ENCODE measurements around the gene RECK.
A peak's percentile ranks its signal among the peaks of the same experiment; 100 is the strongest.

RECK gene

DNA sequence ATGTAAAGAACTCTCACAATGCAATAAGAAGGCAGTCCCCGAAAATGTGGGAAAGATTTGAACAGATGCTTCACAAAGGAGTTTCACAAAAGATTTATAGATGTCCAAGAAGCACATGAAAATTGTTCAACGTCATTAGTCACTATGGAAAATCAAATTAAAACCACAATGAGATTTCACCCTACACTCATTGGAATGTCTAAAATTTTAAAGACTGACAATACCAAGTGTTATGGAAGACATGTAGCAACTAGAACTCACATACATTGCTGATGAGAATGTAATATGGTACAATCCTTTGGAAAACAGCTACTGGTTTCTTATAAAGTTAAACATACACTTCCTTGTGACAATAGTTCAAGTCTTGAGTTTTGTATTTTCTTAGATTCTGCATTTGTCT lies 11.0 kb upstream of the RECK start:
- no peak for ATAC-seq

DNA sequence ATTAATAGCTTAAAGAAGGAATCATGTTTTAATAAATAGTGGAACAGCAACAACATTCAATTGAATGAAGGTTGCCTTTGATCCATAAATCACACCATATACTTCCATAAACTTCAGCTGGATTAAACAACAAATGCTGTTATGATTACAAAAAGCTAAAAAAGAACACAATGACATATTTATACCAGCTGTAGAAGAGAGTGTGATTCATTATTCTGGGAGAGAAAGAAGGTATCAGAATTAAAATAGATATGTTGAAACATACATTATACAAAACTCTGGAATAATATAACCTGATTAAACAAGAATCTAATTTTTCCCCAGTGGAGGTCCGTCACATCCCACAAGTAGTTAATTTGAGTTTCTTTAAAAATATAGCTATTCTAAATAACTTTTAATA lies 7.5 kb upstream of the RECK start:
- ATAC-seq = no peak

DNA sequence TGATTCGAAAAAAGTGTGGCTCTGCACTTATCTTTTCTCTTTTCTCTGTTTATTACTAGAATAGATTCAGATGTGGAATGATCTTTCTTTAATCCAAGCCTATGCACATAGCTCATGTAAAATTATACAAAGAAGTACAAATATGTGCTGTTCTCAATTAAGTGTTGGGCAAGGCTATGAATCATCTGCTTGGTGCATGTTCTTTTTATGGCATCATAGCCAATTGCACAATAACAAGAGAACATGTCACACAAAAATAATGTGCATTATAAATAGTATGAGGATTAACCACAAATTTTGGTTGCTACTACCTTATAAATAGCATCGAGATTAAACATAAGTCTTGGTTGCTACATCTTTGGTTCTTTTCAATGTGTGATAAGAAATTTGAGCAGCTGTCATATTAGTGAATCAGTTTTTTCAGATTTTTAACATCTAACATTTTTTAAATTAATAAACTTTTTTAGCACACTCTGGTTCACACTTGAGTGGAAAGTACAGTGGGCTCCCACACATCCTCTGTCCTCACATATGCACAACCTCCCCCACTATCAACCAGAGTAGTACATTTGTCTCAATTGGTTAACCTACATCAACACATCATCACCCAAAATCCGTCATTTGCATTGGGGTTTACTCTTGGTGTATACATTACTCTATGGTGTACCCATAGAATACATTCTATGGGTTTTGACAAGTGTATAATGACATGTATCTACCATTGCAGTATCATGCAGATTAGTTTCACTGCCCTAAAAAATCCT lies 6.8 kb upstream of the RECK start:
- no peak for ATAC-seq

DNA sequence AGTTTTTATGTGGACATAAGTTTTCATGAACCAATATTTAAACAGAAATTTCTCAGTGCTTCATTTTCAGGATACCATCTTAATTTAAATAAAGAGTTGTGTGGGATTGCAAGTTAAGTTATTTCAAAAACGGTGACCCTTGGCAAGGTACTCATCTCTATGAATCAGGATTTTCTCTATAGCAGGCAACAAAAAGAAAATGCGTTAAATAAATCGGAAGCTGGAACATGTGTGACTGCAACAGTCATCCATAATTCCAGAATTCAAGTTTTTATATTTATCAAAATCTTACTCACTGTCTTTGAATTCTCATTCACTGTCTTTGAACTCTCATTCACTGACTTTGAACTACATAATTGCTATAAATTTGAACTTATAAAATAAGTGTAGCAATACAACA lies 5.8 kb upstream of the RECK start:
- no peak for ATAC-seq

DNA sequence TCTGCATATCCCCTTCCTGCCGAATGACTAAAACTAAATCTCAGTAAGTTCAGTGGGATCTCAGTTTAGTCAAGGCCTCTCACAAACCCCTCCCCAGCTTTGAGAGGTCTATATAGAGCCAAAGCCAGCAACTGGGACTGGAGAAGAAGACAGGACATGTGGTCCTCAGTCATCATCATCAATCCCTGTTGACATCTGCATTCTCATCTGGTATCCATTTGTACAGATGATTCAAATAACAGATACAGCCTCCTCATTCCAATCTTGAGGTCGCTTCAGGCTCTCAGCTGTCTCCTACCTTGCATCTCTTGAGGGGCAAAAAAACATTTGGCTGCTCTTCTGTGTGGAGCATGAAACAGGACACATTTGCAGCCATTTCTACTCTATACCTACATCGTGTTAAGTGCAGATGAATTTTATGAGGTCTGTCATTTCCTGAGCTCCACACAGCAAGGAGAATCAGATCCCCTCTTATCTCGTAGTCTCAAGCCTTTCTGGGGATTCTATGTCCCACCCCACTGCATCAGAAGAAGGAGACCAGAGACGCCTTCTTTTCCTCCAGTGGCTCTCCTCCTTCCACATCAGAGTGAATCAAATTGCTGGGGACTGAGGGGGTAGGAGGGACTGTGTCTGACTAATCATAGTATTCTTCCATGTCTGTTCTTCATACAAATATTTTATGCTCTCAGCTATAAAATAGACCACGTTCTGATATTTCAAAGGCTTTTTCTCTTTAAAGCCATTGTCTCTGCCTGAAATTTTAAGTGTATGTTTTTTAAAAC lies 4.7 kb upstream of the RECK start:
- ATAC-seq = no peak

DNA sequence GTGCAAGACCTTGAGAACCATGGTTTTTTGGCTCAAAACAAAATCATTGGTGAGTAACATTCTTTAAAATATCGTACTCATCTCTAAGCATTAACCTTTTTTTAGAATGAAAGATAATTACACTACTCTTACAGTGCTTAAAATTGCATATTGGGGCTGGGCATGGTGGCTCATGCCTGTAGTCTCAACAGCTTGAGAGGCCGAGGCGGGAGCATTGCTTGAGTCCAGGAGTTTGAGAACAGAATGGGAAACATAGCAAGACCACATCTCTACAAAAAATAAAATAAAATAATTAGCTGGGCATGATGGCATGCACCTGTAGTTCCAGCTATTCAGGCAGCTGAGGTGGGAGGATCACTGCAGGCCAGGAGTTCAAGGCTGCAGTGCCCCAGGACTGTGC lies 2.9 kb upstream of the RECK start:
- no peak for ATAC-seq

DNA sequence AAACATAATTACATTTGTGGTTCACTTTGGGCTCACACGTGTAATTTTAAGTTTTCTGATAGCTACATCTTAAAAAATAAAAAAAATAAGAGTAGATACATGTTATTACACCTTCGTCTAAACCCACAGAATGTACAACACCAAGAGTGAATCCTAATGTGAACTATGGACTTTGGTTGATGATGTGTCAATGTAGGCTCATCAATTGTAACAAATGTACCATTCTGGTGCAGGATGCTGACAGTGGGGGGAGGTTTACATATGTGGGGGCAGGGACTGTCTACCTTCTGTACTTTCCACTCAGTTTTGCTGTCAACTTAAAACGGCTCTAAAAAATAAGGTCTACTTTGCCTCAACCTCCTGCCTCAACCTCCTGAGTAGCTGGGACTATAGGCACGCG lies 2.5 kb upstream of the RECK start:
- no peak for ATAC-seq

DNA sequence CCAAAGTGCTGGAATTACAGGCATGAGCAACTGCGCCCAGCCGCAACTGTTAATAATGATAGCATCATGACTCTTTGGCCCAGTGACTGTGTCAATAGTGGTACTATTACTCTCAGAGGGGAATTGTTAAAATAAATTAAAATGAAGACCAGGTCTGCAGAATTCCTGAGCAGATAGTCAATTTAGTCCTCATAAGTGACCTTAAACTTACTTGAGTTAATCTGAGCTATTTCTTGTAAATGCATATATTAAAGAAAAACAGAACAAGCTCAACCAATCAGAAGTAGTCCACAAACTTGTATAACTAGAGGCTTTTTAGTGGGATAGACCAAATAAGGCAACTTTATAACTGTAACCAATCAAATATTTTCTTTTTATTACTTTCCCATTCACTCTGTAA lies 1.7 kb upstream of the RECK start:
- no peak for ATAC-seq

DNA sequence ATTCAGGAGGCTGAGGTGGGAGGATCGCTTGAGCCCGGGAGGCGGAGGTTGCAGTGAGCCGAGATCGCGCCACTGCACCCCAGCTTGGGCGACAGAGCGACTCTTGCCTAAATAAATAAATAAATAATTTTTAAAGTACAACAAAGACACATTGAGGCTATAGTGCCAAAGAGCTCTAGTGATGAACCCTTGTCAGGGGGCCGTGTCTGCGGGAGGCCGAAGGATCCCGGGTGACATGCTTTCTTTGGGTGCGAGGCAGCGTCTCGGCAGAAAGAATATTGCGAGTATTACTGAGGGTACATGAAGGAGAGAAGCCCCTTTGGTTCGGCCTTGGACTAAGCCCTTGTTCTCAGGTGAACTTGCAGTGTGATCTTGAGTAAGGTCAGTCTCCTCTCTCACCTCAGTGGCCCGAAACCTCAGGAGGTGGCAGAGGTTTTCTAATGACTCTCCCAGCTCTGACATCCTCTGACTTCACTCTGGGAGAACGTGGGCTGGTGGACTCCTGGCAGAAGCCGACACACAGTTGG lies 397 bp upstream of the RECK start:
- no peak for ATAC-seq

DNA sequence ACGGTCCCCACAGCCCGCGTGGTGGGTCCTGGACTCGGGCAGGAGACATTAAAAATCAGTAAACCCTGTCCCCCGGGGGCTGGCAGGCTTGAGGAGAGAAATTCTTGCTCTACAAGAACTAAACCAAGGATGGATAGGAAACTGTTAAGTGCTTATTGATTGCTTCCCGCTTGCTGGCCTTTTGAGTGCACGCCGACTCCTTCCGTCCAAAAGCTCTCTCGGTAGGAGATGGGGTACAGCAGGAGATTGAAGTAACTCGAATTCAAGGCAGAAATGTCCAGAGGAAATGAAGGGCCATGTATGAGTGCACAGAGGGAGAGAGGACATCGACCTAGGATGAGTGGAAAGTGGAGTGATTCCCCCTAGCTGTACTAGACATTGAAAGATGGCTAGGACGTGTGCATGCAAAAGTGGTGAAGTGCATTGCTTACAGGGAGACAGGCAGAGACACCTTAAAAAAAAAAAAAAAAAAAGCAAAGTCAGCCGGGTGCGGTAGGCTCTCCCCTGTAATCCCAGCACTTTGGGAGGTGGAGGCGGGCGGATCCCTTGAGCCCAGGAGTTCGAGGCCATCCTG lies 923 bp downstream of the RECK start:
- ATAC-seq = no peak

DNA sequence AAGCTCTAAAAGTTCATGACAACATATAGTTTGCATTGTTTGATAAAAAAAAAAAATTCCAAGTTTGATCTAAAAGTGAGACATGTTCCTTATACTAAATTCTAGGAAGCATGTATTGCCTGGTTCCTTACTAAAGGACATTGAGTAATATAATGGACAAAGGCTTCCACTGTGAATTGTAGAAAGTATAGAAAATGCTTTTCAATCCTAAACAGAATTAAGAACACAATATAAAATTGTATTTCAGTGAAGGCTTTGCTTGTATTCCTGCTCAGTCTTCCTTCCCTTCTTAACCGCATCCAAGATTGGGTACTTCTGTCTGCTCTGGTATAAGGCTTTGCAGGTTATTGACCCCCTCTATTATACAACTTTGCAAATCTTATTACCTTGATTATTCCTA lies 2.4 kb downstream of the RECK start:
- no peak for ATAC-seq

DNA sequence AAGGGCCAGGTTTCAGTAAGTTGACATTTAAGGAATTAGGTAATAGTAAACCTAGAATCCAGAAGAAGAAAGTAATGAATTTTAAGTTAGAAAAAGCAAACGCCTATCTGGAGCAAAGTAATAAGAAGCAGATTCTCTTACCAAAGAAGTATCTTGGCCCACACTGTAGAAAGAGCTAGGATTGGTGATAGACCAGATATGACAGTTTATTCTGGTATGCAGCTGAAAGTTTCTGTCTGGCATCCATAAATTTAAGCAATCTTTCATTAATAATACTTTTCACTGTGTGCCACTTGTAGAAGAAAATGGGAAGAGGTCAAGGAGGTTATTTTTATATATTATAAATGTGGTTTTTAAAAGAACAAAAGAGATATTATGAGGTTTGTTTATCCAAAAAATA lies 3.0 kb downstream of the RECK start:
- no peak for ATAC-seq

DNA sequence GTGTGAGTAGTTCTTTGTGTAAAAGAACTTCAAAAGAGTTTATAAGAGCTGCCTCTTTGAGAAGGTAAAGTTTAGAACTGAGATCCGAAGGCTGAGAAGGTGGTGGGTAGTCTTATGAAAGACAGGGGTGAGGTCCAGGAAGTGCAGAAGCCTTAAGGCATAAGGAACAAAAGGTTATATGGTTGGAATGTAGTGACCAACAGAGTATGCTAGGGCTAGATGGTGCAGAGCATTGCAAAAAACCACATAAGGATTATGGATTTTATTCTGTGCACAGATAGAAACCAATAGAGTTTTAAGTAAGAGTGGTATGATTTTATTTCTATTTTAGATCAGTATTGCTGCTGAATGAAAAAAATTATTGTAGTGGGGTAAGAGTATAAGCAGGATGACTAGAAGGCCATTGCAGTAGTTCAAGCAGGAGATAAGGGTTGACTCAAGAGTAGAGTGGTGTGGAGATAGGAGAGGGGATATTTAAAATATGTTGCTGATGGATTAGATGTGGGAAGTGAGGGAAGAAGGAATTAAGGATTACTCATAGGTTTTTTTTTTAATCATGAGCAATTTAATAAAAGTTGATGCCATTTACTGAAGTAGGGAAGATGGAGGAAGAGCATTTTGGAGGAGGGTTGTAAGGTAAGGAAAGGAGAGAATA lies 3.7 kb downstream of the RECK start:
- ATAC-seq = no peak

DNA sequence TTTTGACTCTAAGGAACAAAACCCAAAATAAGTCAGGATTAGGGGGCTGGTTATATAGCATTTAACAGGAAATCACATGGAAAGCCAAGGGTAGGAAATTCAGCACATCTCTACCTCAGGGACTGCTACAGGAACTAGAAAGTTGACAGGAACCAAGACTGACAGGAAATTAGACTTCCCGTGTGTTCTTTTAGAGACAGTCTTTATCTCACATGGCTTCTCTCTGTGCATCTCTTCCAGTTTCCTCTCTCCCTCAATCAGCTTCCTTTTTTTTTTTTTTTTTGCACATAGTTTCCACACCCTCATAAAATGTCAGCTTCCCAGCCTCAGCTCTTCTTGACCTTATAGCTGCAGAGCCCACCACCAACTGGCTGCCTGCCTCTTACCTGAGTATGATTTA lies 4.8 kb downstream of the RECK start:
- ATAC-seq = no peak

DNA sequence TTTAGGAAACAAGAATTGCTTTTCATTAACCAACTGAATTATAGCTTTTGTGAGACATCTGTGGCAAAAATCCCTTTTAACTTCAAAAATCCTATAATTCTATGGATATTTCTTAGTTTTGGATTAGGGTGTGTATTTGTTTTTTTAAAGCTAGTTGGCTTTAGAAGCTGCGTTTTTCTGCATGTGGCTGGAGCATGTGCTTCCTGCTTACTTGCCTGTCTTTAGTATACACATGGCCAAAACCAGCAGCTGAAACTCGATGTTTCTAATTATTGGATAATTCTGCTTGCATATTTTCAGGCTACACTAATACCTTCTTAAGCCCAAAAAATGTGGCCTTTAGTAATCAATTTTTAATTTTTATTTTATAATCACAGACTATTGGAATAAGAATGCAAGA lies 8.9 kb downstream of the RECK start:
- ATAC-seq = no peak

DNA sequence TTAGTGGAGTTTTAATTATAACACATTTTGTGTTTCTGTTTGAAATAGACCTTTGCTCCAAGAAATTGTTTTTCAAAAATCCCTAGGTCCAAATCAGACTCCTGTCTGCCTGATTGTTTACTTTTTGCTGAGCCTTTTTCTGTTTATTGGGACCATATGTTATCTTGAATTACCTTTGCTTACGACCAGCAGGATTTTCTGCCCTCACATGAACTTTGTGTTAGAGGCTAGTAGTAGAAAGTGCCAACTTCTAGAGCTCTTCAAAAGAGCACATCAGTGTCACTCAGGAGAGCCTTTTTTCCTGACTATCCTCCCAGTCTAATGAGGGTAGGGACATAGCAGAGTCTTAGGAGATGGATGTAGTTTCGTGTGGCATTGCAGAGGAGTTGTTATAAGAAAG lies 10.2 kb downstream of the RECK start:
- ATAC-seq = no peak

DNA sequence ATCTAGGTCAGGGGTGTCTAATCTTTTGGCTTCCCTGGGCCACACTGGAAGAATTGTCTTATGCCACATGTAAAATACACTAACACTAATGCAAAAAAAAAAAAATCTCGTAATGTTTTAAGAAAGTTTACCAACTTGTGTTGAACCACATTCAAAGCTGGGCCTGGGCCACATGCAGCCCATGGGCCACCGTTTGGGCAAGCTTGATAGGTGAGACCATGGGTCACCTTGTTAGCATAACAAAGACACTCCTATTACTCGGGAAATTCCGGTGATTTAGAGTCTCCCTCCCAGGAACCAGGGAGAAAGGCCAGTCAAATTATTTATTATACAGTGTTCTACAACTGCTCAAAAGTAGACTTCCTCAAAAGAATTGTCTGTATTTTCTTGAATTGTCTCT lies 12.7 kb downstream of the RECK start:
- ATAC-seq = no peak

DNA sequence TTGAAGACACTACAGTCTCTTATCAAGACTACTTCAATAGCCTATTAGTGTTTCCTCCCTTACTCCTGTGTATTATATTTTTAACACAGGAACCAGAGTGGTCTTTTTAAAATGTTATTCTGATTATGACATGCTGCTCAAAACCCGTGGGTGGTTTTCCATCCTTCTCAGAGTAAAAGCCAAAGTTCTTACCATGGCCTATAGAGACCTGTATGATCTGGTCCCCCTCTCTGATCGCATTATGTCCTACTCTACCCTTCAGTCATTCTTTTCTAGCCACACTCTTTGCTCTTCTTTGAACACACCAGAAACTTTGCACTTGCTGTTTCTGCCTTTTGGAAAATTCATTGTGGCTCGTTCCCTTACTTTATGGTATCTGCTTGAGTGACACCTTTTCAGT lies 13.8 kb downstream of the RECK start:
- no peak for ATAC-seq

DNA sequence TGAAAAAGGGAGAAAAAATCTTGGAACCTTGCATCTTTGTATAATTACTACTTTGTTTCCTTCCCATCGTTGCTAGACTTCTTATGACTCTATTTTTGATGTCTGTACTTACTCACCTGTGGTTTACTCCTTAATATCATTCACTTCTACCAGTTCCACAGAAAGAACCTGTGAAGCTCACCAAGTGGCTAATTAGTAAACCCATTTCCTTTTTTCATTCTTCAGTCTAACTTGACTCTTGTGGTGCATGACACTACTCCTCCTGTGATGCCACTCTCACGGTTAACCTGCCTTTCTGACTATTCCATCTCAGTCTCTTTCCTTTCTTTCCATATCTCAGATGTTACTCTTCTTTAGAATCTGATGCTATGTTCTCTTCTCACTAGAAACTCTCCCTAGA lies 14.6 kb downstream of the RECK start:
- ATAC-seq = peak in 1 of 2 donors; percentile 36

DNA sequence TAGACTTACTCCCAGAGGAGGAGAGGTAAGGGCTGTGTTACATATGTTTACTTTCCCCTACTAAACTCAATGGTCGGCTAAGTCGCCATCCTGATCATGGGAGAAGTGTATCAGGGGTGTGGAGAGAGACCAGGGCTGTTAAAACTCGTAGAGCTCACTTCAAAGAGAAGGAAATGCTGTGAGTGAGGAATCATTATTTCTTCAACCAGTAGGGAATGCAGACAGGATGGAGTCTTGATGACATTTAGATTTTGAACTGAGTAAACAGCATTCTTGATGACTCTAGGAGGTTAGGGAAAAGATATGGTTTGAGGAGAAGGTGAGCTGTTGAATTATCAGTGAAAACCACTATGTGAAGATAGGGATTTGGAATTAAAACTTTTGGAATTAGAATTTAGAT lies 17.3 kb downstream of the RECK start:
- ATAC-seq = no peak

DNA sequence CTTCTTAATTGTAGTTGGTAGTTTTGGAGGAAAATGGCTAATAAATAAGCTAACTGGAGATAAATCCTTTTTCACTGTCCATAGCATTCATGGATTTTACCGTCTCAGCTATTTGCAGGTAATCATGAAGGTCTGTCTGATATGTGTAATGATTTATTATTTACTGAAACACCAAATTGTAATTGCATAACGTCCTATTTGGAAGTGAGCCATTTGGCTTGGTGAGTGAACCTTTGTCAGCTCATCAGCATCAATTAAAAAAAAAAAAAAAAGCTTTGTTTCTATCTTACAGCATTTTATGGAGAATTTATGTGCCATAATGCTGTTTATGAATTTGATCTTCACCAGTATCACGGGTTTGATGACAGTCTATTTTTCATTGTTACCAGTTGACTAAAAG lies 20.2 kb downstream of the RECK start:
- ATAC-seq = no peak

DNA sequence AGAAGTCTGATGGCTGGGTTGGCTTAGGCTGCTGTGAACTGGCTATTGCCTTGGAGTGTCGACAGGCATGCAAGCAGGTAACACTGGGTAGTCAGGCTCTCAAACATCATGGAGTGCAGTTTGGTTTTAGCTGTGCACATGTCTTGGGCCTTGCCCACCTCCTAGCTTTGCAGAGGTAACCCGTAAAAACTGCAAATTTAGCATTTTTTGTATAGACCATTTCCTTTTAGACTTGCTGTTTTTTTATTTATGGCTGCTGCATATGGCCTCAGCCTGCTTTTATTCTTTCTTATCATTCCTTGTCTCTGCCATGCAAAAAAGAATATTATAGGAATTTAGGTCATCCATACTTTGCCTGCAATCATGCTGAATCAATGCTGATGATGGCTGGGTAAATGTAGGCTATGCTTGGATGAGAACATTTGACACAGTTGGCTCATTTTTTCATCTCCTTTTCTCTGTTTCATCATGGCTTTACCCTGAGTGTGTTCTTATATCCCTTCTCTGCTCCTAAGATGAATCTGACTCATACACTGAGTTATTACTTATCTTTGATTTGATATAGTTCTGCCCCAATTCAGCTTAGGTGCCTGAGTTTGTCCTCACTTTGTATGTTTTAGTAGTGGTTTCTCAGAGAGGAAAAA lies 27.2 kb downstream of the RECK start:
- ATAC-seq = no peak

DNA sequence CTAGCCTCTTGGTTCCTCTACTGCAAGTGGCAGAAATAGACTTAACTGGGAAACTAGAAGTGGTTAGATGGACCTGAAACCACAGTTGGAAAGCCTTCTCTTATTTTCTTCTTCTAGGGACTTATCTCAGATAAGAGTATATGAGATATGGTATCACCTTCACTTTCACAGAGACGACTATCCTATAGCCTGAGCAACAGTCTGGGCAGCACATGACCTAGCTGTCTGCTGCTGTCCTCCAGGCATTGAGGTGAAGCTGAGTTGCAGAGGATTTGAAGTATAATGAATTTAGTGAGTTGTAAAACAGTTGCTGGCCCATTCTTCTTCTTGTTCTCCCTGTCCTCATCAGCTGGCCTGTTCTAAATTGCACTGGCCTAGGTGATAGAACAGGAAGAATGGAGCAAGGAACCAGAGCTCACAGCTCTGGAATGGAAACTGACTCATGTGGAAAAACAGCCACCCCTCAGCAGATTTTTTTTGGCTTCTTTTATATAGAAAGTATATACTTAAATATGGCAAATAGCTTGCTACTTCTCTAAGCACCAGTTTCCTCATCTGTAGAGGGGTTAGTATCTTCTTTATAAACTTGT lies 27.8 kb downstream of the RECK start:
- ATAC-seq = no peak
